Spleen (tissue), 13 donors: Measurements from ENCODE around the gene BMP15. TPM values are rescaled to one million over a fixed set of nuclear protein-coding genes. Genes with fewer than 3 reads are reported as not detected.

ENCODE experiments used
- DNase-seq: peaks from one replicate; pipeline ENCODE4 v3.0.0-alpha.2; 2020
- H3K27ac ChIP-seq, 8 donors: fragments of 200-600 bp; sonication (generic) in 7 of 8; 1 replicate in 4 of 8; 2 replicates in 4 of 8; pipeline versions ENCODE4 v1.5.0 to v1.8.0; 2016 to 2021; ENCODE audit warnings: inconsistent platforms in 4 of 8, mild to moderate bottlenecking in 4 of 8, moderate library complexity in 1 of 8
- H3K27me3 ChIP-seq, 7 donors: fragments of 200-600 bp; sonication (generic) in 6 of 7; replicated peaks in 1 of 7; 1 replicate in 4 of 7; 2 replicates in 3 of 7; pipeline versions ENCODE4 v1.5.0 to v1.8.0; 2016 to 2021; ENCODE audit warnings: inconsistent platforms in 3 of 7, mild to moderate bottlenecking in 1 of 7
- H3K36me3 ChIP-seq, 6 donors: fragments of 200-600 bp; sonication (generic) in 5 of 6; 1 replicate in 4 of 6; 2 replicates in 2 of 6; pipeline versions ENCODE4 v1.5.0 to v1.8.0; 2016 to 2021; ENCODE audit warnings: inconsistent platforms in 2 of 6
- H3K4me1 ChIP-seq, 6 donors: fragments of 200-600 bp; sonication (generic) in 5 of 6; 1 replicate in 3 of 6; 2 replicates in 3 of 6; pipeline versions ENCODE4 v1.5.0 to v1.8.0; 2016 to 2021; ENCODE audit warnings: inconsistent platforms in 3 of 6
- H3K4me3 ChIP-seq, 8 donors: fragments of 200-600 bp; sonication (generic) in 7 of 8; 1 replicate in 4 of 8; 2 replicates in 4 of 8; pipeline versions ENCODE4 v1.5.0 to v1.8.0; 2016 to 2021; ENCODE audit warnings: inconsistent platforms in 4 of 8, mild to moderate bottlenecking in 4 of 8, moderate library complexity in 2 of 8
- H3K9me3 ChIP-seq, 8 donors: fragments of 200-600 bp; sonication (generic) in 7 of 8; 1 replicate in 4 of 8; 2 replicates in 4 of 8; pipeline versions ENCODE4 v1.5.0 to v1.8.0; 2016 to 2021; ENCODE audit warnings: inconsistent platforms in 4 of 8
- CTCF ChIP-seq, 11 experiments: fragments of 200-600 bp in 7 of 11; fragments of 450-650 bp in 4 of 11; sonication (generic) in 4 of 11; IDR thresholded peaks in 8 of 11; conservative IDR thresholded peaks in 3 of 11; 1 replicate in 7 of 11; 2 replicates in 4 of 11; pipeline versions ENCODE4 v1.4.0 to v1.8.0; 2016 to 2021; ENCODE audit warnings: antibody characterized with exemption in 11 of 11, inconsistent platforms in 4 of 11, mild to moderate bottlenecking in 1 of 11
- POLR2A ChIP-seq, 3 donors: fragments of 450-650 bp; IDR thresholded peaks; one replicate each; pipeline ENCODE4 v1.5.1; 2017; ENCODE audit warnings: antibody characterized with exemption in 3 of 3, mild to moderate bottlenecking in 1 of 3
- POLR2AphosphoS5 ChIP-seq, 3 donors: sonication (generic); formaldehyde crosslinking; IDR thresholded peaks; one replicate each; pipeline ENCODE4 v1.5.1; 2017; ENCODE audit warnings: antibody characterized with exemption in 3 of 3
- WGBS, 5 donors: extraction: QIAGEN DNeasy Blood & Tissue Kit in 3 of 5; methylation state at CpG; one replicate each; pipeline versions ENCODE4 v1.1.5 to v1.1.7; 2013 to 2018; 5-methylcytosine and 5-hydroxymethylcytosine counted together
- intact Hi-C: fragments of 100-400 bp; cut with DNase I; formaldehyde crosslinking; loops from one replicate; pipeline ENCODE4 v1.15.0; 2023; ENCODE audit warnings: low total_unique reads
- long read RNA-seq, 2 donors: transcript quantifications; one replicate each; lab custom pipeline, GENCODE V29; 2026
- polyA plus RNA-seq, 3 donors: library from polyadenylated mRNA; stranded (reverse); fragments of 200-250 nt; gene quantifications; one replicate each; pipeline ENCODE4 v1.2.1, GENCODE V29; 2013
- total RNA-seq, 7 donors: library from RNA; depleted of rRNA in 3 of 7; stranded (reverse); fragments of >200 nt in 3 of 7; fragmentation: NEBNext Ultra II Directional in 4 of 7; extraction: Animal tissue kit (Norgen Biotek cat#: 25700) in 4 of 7; gene quantifications; one replicate each; pipeline versions ENCODE4 v1.1.0 to v1.2.1, GENCODE V29; 2016 to 2021
- donor health status: healthy with polysubstance abuse.
- donor health status: DM: no; HTN: no; CAD: no; lungs with moderate emphysema.
- donor health status: DM: no; HTN: no; CAD: no.
- donor health status: Bipolar disorder and iron deficiency.
- donor health status: healthy.
- donor health status: DM: no; HTN: no; CAD: no.
- donor health status: DM: yes; HTN: yes; CAD: no.

The BMP15 gene
- total RNA-seq, result not detected
- not detected for polyA plus RNA-seq
- long read RNA-seq, donor 1, result 0 reads
- long read RNA-seq, donor 2, result 0 reads

- H3K4me3 ChIP-seq, result no peak within 1 kb of the TSS
- H3K27me3 ChIP-seq, result peaks cover 0 to 6% (median 0%) of the 10 kb centered on the region in 7 donors
- intact Hi-C loops, result no loop called here
Measured at GRCh38 chrX:50910685-50911176, at the start of gene BMP15. BMP15 (plus strand) TSS chrX:50910735; CDS start chrX:50910784, 49 bp downstream.

GRCh38 chrX:50863471-50863870 lies 47.1 kb upstream of the BMP15 start:
- Histone ChIP-seq H3K4me1 (no peaks in the 10 kb centered on the region), H3K9me3 (no peaks in the 10 kb centered on the region), H3K27ac (no peak overlapping the region), H3K27me3 (peaks cover 0 to 6% (median 0%) of the 10 kb centered on the region in 7 donors), H3K4me3 (no peak overlapping the region), H3K36me3 (no peaks in the 10 kb centered on the region)
- WGBS, 5 donors, result 91 to 100% (median 96%) methylated on average over 1 of the region's 1 CpG
- intact Hi-C loops, result no loop called here
- TF ChIP-seq CTCF (IDR thresholded peaks at IDR 0.05 in 8 of 11, conservative IDR thresholded peaks at IDR 0.05 in 3 of 11) (no peak), POLR2A (IDR thresholded peaks at IDR 0.05) (no peak), POLR2AphosphoS5 (IDR thresholded peaks at IDR 0.05) (no peak)
- no peak for DNase-seq

More at GRCh38 chrX:50910685-50911176, at the start of gene BMP15:
- peak; percentile 59 for DNase-seq
- Histone ChIP-seq H3K36me3 (no peaks in the 10 kb centered on the region), H3K27ac (no peak within 1 kb of the TSS), H3K9me3 (no peaks in the 10 kb centered on the region), H3K4me1 (no peaks in the 10 kb centered on the region)
- WGBS, 5 donors, result 74 to 93% (median 90%) methylated on average over 4 to 9 of the region's 9 CpGs
- TF ChIP-seq CTCF (IDR thresholded peaks at IDR 0.05 in 8 of 11, conservative IDR thresholded peaks at IDR 0.05 in 3 of 11) (no peak), POLR2A (IDR thresholded peaks at IDR 0.05) (no peak), POLR2AphosphoS5 (IDR thresholded peaks at IDR 0.05) (no peak)

DNA sequence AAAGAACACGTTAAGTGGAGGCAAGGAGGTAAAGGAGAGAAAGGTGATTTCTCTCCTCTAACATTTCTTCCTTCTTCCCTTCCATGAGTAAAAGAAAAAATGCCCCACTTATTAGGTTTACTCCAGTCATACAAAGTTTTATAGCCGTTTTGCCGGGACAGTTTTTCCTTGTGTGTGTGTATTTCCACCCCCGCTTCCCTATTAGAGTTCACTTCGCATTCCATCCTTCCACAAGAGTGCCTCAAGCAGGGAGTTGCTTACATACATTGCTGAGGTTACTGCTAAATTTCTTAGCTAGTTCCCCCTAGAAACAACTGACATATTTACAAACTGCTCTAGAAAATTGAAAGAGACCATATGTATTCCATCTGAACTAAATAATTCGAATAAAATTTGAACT lies 45.2 kb upstream of the BMP15 start:
- 61 to 80% (median 69%) methylated on average over 6 of the region's 6 CpGs for WGBS, 5 donors
- no peak overlapping the region for H3K27ac ChIP-seq
- intact Hi-C loops, result no loop called here
- peaks cover 0 to 8% (median 0%) of the 10 kb centered on the region in 7 donors for H3K27me3 ChIP-seq
- H3K9me3 ChIP-seq, result no peaks in the 10 kb centered on the region
- TF ChIP-seq POLR2AphosphoS5 (IDR thresholded peaks at IDR 0.05) (no peak), POLR2A (IDR thresholded peaks at IDR 0.05) (no peak), CTCF (IDR thresholded peaks at IDR 0.05 in 8 of 11, conservative IDR thresholded peaks at IDR 0.05 in 3 of 11) (no peak)
- no peak overlapping the region for H3K4me3 ChIP-seq
- no peak for DNase-seq
- H3K4me1 ChIP-seq, result no peaks in the 10 kb centered on the region
- no peaks in the 10 kb centered on the region for H3K36me3 ChIP-seq

DNA sequence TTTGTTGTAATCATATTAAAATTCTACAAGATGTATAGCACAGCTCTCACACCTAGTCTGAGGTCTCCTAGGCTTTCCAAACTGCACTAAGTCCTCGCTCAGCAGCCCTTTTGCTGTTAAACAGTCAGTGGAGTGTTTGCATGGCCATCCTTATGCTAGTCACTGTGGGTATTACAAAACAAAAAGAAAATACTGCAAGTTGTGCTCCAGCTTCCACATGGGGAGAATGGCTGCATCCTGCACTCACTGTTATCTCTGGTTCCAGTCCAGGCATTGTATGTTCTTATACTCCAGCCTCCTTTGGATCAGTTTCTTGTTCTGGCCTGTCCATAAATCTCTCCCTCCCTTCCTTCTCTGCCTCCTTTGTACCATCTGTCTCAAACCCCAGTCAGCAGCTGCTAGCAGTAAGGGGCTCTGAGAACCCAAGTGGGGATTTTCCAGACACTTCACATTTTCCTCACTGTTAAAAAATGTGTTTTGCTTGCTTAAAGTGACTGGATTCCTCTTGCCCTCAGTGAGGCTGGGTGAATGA lies 38.5 kb upstream of the BMP15 start:
- no peaks in the 10 kb centered on the region for H3K9me3 ChIP-seq
- no peak overlapping the region for H3K4me3 ChIP-seq
- H3K4me1 ChIP-seq, result no peaks in the 10 kb centered on the region
- 51 to 100% (median 65%) methylated on average over 1 of the region's 1 CpG for WGBS, 5 donors
- no peak overlapping the region for H3K27ac ChIP-seq
- TF ChIP-seq POLR2A (IDR thresholded peaks at IDR 0.05), result no peak
- TF ChIP-seq POLR2AphosphoS5 (IDR thresholded peaks at IDR 0.05), result no peak
- no peak for TF ChIP-seq CTCF (IDR thresholded peaks at IDR 0.05 in 8 of 11, conservative IDR thresholded peaks at IDR 0.05 in 3 of 11)
- no peaks in the 10 kb centered on the region for H3K36me3 ChIP-seq
- H3K27me3 ChIP-seq, result peaks cover 0 to 15% (median 0%) of the 10 kb centered on the region in 7 donors
- intact Hi-C loops, result no loop called here
- DNase-seq, result no peak
